HG02763 (cell line): ENCODE measurements around the gene MPV17L2.
A peak's percentile ranks its signal among the peaks of the same experiment; 100 is the strongest.
"Not testable (repeated sequence)": the region's sequence is repeated elsewhere in the genome, so short reads cannot be mapped to it uniquely, and the experiment has no call there.

ENCODE experiments used
- ATAC-seq: cut with Tn5 transposase; IDR thresholded peaks from one replicate; pipeline ENCODE4 v1.9.1; 2021; ENCODE audit warnings: mild to moderate bottlenecking, moderate library complexity; ENCODE audit not compliant: unreplicated experiment

The MPV17L2 gene

GRCh38 chr19:18185538-18185937 lies 7.5 kb upstream of the MPV17L2 start:
- ATAC-seq: no peak

- ATAC-seq: no peak
These were observed 2.7 kb upstream of the MPV17L2 start for GRCh38 chr19:18190278-18190677.

- ATAC-seq: no peak
These were observed 1.4 kb upstream of the MPV17L2 start for GRCh38 chr19:18191640-18192062.

GRCh38 chr19:18193388-18194180 lies 566 bp downstream of the MPV17L2 start:
- ATAC-seq: no peak

GRCh38 chr19:18194181-18194530 lies 1.1 kb downstream of the MPV17L2 start:
- no peak for ATAC-seq

GRCh38 chr19:18194554-18195238 lies 1.7 kb downstream of the MPV17L2 start:
- ATAC-seq: no peak

GRCh38 chr19:18196511-18196845 lies 3.5 kb downstream of the MPV17L2 start:
- ATAC-seq: no peak

- ATAC-seq: no peak
These were observed 4.3 kb downstream of the MPV17L2 start for GRCh38 chr19:18197306-18197705.

- ATAC-seq: no peak
These were observed 4.9 kb downstream of the MPV17L2 start for GRCh38 chr19:18197941-18198340.

- ATAC-seq: no peak
These were observed 5.4 kb downstream of the MPV17L2 start for GRCh38 chr19:18198374-18198773.

- ATAC-seq: no peak
These were observed 9.4 kb downstream of the MPV17L2 start for GRCh38 chr19:18202397-18202777.

GRCh38 chr19:18202778-18203407 lies 9.9 kb downstream of the MPV17L2 start:
- no peak for ATAC-seq

GRCh38 chr19:18203408-18203862 lies 10.4 kb downstream of the MPV17L2 start:
- no peak for ATAC-seq

GRCh38 chr19:18203863-18204393 lies 10.9 kb downstream of the MPV17L2 start, which contains the start of gene RAB3A:
Gene RAB3A, minus strand, starts transcription at chr19:18204042. Its CDS starts 1,302 bp downstream, at chr19:18202740.
- peak; percentile 88 for ATAC-seq

- ATAC-seq: peak; percentile 11
These were observed 11.6 kb downstream of the MPV17L2 start for GRCh38 chr19:18204394-18205199.

GRCh38 chr19:18205200-18205892 lies 12.3 kb downstream of the MPV17L2 start:
- ATAC-seq: no peak

- no peak for ATAC-seq
These were observed 13.0 kb downstream of the MPV17L2 start for GRCh38 chr19:18206018-18206417.

GRCh38 chr19:18208098-18208951 lies 15.3 kb downstream of the MPV17L2 start:
- no peak for ATAC-seq

- ATAC-seq: not testable (repeated sequence)
These were observed 16.9 kb downstream of the MPV17L2 start for GRCh38 chr19:18209912-18210311.
